COR-L47 (cell line): ENCODE measurements around the gene PEPD.

Experiments used
- DNase-seq: peaks from one replicate; lab custom pipeline; 2025; lab: John Stamatoyannopoulos, UW

Gene PEPD

DNA sequence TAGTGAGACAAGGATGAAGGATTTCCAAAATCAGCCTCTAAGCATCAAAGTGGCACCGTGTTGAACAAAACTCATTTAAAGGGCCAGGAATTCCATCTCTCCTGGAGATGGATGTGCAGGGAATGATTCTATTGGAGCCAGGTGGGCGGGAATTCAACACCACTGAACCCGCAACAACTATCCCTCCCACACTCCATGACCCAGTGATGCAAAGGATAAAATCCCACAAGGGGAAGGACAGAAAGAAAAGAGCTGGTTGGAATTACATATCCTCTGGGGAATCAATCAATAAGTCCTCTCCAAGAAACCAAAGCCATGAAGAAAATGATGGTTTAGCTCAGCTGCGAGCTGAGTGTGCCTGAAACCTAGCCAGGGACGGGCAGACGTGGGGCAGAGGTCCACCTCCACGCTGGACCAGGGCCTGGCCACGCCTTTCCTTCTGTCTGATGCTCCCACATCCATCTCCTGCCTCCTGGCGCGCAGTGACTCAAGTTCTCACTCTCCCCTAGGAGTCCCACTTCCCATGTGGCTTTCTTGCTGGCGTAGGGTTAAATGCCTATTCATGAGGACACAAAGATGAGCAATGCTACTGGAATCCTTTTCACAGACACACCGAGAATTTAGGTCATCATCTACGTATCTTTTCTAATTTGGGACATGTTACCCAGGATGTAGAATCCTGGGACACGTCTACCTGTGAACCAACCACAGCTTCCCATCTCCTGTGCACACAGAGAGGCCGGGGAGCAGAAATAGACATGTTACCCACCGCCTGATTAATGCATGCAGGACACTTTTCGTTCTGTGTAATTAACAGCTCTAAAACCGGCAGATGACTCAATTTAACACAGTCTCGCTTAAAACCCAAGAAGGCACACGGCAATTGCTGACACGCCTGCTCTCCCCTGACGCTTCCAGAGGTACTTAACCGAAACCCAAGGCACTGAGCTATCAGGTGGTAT, 48.6 kb downstream of the PEPD start:
- DNase-seq = no peak

DNA sequence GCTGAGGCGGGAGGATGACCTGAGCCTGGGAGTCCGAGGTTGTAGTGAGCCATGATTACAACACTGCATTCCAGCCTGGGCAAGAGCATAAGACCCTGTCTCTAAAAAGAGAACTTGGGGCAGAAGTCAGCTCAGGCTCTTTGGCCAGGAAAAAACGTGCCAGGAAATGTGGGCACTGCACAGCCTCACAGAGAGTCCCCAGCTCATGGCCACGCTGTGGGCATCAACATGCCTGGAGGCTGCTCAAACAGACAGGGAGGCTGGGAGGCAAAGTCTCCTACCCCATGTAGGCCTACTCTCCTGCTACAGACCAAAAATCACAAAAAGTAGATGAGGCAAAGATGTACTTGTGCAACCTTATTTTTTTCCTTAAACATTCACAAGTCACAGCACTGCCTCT, 49.4 kb downstream of the PEPD start:
- no peak for DNase-seq

DNA sequence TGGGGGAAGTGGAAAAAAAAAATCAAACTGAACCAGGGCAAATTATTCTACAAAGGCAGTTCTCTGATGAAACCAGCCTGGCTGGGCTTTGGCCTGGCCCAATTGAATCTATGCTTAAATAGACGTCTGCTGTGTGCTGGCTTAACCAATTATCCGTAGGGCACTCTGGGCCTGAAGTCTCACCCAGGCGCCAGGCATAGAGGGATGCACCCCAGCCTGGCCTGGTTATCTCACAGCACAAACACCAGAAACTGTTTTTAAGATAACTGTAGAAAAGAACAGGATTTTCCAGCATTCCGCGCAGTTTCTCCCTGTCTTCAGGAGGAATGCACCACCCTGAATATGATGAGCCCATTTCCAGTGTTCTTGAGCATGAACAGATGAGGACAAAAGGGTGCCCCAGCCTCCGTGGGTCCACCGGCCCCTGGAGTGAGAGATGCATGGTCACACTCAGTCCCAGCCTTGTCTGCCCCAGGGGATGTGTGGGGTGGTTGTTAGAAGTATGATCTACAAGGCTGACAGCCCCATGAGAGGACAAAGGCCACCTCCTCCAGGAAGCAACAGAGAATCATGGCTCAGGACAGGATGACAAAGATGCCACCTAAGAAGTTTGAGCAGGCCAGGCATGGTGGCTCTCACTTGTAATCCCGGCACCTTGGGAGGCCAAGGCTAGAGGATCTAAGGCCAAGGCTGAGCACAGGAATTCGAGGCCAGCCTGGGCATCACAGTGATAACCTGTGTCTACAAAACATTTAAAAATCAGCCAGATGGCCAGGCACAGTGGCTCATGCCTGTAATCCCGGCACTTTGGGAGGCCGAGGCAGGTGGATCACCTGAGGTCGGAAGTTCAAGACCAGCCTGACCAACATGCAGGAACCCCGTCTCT, 50.2 kb downstream of the PEPD start:
- DNase-seq = no peak

DNA sequence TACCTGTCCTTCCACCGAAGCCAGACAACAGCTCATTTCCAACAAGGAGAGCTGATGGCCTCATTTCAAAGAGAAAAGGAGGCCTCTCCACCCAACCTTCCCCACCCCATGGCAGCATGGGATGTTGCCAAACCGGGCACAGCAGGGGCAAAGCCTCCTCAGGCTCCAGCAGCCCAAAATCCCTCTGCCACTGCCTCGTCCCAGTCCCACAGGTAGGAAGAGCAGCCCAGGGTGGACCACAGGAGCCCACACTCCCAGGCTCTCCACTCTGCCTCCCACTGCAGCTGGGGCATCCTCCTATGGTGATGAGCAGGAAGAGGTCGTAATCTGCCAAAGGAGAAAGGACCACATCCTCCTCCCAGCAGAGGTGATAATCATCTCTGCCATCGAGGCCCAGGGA, 50.9 kb downstream of the PEPD start:
- DNase-seq = no peak

DNA sequence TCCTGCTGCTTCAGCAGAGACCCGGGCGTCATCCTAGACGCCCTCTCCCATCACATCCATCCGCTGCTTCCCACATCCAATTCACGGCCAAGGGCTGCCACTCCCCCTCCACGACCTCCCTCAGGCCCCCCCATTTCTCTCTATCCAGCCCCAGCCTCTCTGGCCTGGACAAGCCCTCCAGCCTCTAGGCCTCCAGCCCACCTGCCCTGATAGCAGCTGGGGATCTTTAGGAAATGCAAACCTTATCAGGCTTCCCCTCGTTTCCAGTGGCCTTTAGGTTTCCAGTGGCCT, 51.6 kb downstream of the PEPD start:
- DNase-seq = no peak

DNA sequence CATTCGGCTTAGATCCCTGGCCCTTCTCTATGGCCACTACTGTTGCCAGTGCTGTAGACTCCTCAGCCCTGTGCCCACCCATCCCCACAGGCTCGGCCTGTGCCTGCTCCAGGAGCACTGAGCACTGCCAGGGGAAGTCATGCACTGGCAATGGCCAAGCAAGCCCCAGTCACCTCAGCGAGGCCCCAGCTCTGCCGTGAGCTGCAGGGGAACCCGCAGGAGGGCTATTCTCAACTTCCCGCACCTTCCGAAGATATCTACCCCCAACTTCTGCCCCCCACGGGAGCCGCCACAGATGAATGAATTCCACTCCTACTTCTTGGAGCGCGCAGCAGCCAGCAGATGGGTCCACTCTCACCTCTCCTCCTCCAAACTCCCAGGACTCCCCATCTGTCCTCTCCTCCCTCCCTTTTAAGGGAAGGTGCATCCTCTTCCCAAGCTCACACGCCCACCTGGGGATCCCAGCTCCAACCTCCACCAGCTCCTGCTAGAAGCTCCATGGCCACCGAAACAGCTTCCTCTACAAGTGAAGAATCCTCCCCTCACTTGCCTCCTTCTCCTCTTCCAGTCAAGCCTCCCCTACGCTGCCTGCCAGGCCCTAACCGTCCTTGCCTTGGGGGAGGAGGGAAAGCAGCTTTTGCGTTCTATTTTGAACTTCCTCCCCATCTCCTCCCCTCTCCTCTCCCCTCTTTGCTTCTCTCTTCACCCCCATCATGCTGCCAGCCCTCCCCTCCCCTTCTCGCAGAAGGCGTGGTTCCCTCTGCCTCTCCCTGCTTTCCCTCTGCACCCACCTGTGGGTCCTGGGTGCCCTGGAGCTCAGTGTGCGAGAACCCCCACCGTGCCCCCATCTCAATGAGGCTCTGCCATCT, 52.2 kb downstream of the PEPD start:
- DNase-seq = no peak

DNA sequence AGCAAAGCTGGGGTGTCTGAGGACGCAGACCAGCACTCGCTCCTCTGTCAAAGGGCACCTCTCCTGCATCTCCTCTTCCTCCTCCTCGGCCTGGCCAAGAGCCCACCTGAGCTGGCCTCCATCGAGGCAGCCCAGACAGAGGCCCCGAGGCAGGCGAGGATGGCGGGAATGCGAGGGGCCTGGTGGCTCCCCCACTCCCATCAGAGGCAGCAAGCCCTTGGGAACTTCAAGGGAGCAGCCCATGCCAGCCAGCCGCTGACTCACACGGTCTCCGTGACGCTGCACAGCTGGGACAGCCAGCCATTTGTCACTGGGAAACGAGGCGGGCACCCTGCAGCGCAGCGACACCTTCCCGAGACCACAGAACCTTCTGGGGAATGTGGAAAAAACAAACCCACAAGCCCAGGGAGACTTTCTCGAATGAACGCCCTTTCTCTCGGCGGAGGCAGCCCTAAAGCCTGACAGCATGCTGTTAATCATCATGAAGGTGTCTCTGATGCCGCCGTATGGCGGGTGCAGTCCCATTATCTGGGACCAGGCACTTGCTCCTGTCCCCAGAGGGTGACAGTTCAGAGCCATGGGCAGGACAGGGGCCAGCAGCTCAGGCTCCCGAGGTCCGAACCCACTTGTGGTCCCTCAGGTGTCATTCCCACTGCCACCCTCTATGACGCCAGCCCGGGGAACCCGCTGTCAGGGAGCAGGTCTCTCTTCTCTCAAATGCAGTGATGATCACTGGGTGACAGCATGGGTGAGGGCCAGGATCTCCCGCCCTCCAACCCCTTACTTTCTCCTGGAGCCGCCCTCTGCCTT, 53.0 kb downstream of the PEPD start:
- no peak for DNase-seq

DNA sequence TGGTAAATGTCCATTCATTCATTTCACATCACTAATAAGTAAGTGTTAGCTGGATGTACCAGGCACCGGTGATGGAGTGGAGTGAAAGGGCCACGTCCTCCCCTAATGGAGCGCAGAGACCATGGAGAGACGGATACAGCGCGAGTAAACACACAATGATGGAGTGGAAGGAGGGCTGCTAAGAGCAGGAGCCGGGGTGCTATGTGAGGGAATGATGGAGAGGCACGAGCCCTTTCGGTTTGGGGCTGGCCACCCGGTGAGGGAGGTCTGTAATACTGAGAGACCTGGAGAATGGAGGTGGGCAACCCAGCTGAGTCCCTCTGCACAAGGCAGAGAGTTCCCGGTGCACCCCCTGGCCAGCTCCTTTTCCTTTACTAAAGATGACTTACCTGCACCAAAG, 53.7 kb downstream of the PEPD start:
- no peak for DNase-seq

DNA sequence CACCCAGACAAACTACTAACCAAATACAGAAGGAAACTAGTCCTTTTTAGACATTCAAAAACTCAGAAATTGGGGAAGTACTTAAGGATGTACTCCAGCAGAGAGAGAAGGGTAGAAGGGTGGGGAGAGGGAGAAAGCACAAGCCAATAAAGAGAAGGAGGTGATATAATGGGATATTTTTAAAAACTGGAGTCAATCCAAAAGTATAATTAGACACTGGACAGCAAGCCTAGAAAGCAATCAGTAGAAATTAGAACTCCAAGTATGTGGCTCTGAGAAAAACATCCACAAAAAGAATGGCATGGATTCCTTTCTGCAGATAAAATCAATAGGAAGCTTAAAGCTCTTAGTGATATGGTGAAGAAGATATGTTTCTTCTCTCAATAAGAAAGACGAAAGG, 55.8 kb downstream of the PEPD start:
- peak; percentile 9 for DNase-seq

DNA sequence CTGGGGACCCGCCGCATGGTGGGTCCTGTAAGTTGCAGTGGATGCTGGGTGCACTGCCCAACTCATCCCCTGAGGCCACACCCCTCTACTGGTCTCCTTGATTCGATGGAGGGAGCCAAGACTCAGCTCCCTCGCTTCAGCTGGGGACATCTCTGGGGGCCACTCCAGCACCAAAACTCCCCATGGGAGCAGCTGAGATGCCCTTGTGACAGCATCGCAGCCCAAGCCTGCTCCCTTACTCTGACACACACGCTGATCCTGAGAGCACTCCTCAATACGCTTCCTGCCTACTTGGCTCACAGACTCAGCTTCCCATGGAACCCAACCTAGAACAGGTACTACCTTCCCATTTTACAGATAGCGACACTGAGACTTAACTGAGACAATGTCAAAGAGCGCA, 56.2 kb downstream of the PEPD start:
- DNase-seq = no peak

DNA sequence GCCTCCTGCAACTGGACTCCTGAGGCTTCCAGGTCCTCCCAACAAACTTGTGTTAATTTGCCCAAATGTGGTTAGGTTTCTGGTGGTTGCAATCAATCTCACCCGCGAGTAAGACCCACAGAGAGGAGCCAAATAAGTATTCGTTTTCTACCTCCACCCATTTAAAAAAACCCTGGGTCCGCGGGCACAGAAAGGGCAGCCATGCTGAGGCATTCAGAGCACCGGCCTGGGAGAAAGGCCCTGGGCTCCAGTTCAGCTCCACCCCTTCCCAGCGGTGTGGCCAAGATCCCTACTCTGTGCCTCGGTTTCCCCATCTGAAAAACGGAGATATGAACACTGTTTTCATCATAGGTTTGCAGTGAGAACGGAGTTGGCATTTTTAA, 56.9 kb downstream of the PEPD start:
- no peak for DNase-seq

DNA sequence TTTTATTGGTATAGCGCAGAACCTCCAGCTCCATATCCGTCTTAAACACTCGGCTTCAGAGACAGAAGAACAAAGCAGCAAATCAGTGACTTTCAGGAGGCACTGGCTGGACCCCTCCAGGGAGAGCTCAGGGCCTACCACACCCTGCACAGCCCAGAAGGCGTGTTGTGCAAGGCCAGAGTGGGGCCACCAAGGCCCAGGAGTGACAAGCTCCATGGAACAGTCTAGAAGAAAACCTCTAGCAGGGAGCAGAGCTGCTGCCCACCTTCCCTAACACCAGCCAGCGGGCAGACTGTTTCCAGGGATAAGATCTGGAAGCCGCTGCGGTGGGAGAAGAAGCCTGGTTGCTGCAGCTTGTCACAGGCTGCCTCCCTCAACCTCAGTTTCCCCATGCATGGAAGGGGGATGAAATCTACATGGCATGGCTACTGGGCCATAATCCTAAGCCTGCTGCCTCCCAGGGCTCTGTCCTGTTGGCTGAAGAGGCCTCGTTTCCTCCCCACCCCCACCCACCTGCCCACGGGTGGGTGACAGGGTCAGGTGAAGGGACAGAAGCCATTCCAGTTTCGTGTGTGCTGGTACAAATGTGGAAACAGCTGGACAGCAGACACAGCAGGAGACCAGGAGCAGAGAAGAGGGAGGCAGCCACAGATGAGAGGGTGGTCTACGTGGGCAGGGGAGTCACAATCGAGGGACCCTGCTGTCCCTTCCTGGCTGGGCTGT, 57.4 kb downstream of the PEPD start:
- no peak for DNase-seq

DNA sequence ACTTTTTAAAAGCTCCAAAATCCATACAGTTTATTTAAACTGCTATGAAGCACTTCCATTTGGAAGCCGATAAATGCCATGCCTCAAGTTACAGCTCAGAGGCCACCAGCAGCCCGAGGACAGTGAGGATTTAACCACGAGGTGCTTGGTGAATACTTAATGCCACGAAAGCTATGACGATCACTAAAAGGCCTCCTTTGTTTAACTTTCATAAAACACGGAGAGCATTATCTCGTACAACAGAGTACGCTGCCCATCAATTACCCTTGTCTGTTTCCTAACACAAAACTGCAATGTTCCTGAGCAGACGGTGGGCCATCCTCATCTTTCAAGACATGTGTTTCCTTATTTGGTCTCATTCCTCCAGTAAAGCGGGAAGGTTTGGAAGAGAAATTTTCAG, 58.4 kb downstream of the PEPD start:
- no peak for DNase-seq

DNA sequence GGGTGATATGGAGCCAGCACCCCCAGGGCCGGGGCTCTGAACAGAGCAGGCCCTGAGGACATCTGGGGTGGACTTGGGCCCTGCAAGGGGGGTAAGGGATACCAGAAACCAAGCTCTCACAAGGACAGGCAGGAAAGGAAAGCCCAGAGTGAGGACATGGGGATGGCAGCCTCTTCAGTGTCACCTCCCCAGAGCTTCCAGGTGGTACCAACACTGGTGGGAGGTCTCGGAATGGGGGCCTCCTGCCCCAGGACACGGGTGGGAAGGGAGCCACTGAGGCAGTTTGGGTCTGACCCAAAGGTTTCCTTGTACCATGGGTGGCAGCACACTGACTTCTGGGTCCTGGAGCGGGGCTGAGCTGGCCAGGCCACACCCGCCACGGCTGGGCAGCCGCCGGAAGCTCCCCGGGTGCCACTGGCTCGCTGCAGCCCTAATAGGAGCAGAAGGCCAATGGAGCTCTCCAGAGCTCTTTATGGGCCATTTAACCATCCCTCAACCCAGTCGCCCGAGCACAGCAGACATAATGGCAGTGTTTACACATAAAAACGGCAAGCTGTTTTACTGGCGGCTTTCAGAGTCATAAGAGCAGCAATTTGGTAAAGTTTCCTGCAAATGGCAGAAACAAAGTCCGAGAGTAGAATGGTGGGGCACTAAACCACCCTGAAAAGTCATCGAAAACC, 59.3 kb downstream of the PEPD start:
- no peak for DNase-seq

DNA sequence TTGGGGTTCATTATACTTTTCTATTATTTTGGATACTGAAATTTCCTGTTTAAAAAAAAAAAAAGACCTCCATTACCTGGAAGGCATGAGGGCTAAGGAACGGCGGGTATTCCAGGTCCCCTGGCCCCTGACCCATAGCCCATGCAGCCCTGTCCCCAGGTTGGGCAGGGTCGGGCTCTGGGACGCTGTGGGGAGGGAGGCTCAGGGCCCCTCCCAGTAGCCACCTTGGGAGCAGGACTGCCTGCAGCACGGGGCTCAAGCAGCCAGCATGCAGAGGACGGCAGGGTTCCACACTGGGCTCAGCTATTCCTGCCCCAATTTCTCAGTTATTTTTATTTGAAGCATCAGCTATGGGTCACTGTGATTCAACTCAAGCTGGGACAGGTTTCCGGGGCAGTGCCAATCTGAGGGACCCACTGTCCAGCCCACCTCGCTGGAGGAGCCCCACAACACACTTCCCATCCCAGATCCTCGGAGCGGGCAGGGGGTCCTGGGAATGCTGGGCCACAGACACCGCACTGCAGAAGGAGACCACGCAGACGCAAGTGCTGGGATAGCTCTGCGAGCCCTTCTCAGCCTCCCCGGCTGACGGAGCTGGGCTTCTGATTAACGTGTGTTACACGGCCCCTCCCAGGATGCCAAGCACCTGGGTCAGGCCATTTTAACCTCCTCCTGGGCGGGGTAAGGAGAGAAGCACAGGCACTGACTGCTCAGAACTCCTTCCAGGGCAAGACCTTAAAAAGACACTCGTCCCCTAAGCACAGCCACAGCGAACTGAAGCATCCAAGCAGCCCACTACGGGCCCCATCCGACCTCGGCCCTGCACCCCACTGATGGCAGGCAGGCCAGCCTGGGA, 60.1 kb downstream of the PEPD start:
- no peak for DNase-seq

DNA sequence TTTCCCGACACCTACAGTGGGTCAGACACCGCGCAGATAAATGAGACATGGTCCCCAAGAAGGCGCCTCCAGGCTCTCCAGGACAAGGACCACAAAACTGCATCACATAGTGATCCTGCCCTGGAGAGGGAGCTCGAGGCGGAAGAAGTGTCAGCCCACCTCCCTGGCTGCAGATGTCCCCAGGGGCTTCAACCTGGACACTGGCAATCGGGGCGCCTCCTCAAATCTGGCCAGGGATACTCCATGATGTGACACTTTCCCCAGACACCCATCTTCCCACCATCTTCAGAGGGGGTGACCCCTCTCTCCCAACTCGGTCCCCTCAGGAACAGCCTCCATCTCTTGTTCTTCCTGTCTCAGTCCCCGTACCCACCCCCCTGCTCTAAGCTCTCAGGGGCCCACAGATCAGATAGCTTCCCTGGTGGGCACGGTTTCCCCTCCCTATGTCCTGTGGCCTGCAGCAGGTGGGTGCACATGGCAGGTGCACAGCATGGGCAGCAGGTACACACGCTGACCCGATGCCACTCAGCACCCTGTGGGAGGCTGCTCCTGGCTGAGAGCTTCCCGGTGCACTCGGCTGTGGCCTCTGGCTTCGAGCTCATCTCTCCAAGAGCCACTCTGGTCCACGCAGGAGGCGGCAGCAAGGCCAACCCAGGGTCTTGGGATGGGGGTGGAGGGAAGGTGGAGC, 61.2 kb downstream of the PEPD start:
- no peak for DNase-seq

DNA sequence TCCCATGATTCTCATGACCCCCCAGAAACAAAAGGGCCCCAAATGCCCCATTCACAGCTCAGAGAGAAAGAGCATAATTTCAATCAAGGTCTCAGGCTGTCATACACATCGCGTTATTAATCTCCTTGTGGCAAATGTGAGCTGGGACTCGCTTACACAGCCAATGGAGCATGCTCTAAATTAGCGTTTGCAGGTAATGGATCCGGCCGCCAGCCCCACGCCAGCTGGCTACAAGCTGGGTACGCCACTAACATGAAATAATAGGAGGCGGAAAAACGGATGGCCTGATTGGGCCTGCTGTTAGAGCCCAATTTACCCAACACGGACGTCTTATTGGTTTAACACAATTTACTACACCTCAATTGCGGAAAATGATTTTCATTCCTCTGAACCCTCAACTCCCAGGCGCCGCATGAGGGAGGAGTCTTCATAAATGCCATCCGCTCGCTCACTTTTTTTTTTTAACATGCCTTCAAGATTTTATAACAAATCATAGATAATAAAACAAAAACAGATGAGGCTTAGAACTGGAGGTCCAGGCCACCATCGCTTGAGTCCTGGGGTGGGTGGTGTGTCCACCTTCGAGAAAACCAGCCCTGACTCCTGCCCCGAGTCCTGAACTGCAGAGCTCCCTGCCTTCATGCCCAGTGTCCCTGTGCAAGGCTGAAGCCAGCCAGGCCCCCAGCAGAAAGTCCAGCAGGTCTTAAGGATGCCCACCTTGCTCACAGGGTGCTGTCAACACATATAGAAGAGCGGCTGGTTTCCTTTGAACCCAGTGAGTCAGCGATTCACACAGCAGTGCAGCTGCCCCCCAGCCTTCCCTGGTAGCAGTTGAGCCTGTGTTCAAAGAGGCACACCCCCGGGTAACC, 62.1 kb downstream of the PEPD start:
- DNase-seq = no peak

DNA sequence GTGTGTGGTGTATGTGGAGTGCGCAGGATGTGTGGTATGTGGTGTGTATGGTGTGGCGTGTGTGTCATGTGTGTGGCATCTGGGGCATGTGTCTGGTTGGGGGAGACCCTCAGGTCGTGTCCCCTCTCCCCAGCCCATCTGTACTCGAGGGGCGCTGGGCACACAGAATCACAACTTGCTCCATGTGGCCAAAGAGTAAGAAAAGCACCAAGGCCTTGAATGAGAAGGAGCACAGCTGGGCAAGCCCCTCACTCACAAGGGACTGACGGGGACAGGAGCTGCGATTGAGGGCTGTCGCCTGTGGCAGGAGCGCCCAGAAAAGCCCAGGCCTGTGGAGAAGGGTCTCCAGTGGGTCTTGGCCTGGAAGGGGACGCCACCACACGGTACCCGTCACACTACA, 62.8 kb downstream of the PEPD start:
- DNase-seq = no peak
